T-cell (primary cell): ENCODE results near the gene IQGAP3. TPM values are rescaled to one million over a fixed set of nuclear protein-coding genes. Genes with fewer than 3 reads are reported as not detected.
"Not testable (repeated sequence)": the region's sequence is repeated elsewhere in the genome, so short reads cannot be mapped to it uniquely, and the experiment has no call there.

Experiments used
- ATAC-seq, 4 experiments: fragments of 200-7000 bp in 3 of 4; fragments of 150-1000 bp in 1 of 4; cut with Tn5 transposase; replicated peaks in 1 of 4; 1 replicate in 3 of 4; 2 replicates in 1 of 4; pipeline ENCODE4 v1.10.0; 2021; ENCODE audit warnings: moderate library complexity in 3 of 4, mild to moderate bottlenecking in 2 of 4, moderate number of reproducible peaks in 1 of 4
- CTCF ChIA-PET, 2 donors: fragments of 300-600 bp; sonication (Branson Sonifier 250); formaldehyde crosslinking; loops; one replicate each; lab custom pipeline; 2022; ENCODE audit warnings: antibody characterized with exemption in 2 of 2; lab: Charles Lee
- POLR2A ChIA-PET, 2 donors: fragments of 300-600 bp; sonication (Branson Sonifier 250); formaldehyde crosslinking; loops; one replicate each; lab custom pipeline; 2022; ENCODE audit warnings: antibody characterized with exemption in 2 of 2; lab: Charles Lee
- DNase-seq, 35 experiments: peaks; one replicate each; pipeline versions ENCODE4 v3.0.0 to v3.0.0-alpha.2; 2013 to 2023
- H3K27ac ChIP-seq: one replicate; pipeline ENCODE4 v1.5.1; 2013; ENCODE audit warnings: low read length
- H3K27me3 ChIP-seq, 2 experiments: replicated peaks in 1 of 2; 1 replicate in 1 of 2; 2 replicates in 1 of 2; pipeline versions ENCODE4 v1.6.1 to v1.7.0; 2013; ENCODE audit warnings: low read length in 1 of 2, mixed read lengths in 1 of 2; ENCODE audit not compliant: control insufficient read depth in 2 of 2, insufficient read depth in 2 of 2; ENCODE audit errors: extremely low read depth in 1 of 2
- H3K36me3 ChIP-seq, 2 donors: 1 replicate in 1 of 2; 2 replicates in 1 of 2; pipeline versions ENCODE4 v1.6.1 to v1.7.0; 2013; ENCODE audit warnings: low read length in 1 of 2; ENCODE audit not compliant: control insufficient read depth in 2 of 2, insufficient read depth in 1 of 2; ENCODE audit errors: extremely low read depth in 1 of 2
- H3K4me1 ChIP-seq, 2 experiments: 1 replicate in 1 of 2; 2 replicates in 1 of 2; pipeline versions ENCODE4 v1.6.1 to v1.7.0; 2013; ENCODE audit warnings: low read length in 2 of 2, mixed read lengths in 1 of 2; ENCODE audit not compliant: insufficient read depth in 2 of 2, control insufficient read depth in 1 of 2; ENCODE audit errors: extremely low read depth in 1 of 2
- H3K4me3 ChIP-seq, 2 donors: 1 replicate in 1 of 2; 2 replicates in 1 of 2; pipeline versions ENCODE4 v1.5.1 to v1.7.0; 2013; ENCODE audit warnings: mild to moderate bottlenecking in 2 of 2, low read length in 1 of 2, moderate library complexity in 1 of 2; ENCODE audit not compliant: control insufficient read depth in 1 of 2; ENCODE audit errors: extremely low read depth in 1 of 2
- H3K9me3 ChIP-seq: 2 replicates; pipeline ENCODE4 v1.7.0; 2013
- H3K27ac Mint-ChIP-seq, 2 donors: one replicate each; pipeline ENCODE4 v1.8.0; 2020 to 2021; ENCODE audit warnings: mild to moderate bottlenecking in 2 of 2, mixed read lengths in 2 of 2
- H3K27me3 Mint-ChIP-seq, 2 donors: one replicate each; pipeline ENCODE4 v1.8.0; 2021 to 2022; ENCODE audit warnings: mixed read lengths in 2 of 2
- H3K36me3 Mint-ChIP-seq: one replicate; pipeline ENCODE4 v1.8.0; 2021; ENCODE audit warnings: mixed read lengths
- H3K4me1 Mint-ChIP-seq, 3 donors: one replicate each; pipeline ENCODE4 v1.8.0; 2020 to 2022; ENCODE audit warnings: mixed read lengths in 3 of 3, mild to moderate bottlenecking in 1 of 3
- H3K4me3 Mint-ChIP-seq, 3 donors: one replicate each; pipeline ENCODE4 v1.8.0; 2020 to 2022; ENCODE audit warnings: mild to moderate bottlenecking in 3 of 3, mixed read lengths in 3 of 3, moderate library complexity in 3 of 3
- H3K9me3 Mint-ChIP-seq, 3 donors: one replicate each; pipeline ENCODE4 v1.8.0; 2020 to 2022; ENCODE audit warnings: mixed read lengths in 3 of 3
- WGBS: methylation state at CpG from one replicate; pipeline ENCODE4 v1.1.5; 2013; ENCODE audit warnings: missing lambda C conversion rate; ENCODE audit not compliant: insufficient coverage; 5-methylcytosine and 5-hydroxymethylcytosine counted together
- total RNA-seq, 35 experiments: library from RNA in 6 of 35; stranded (reverse) in 6 of 35; fragments of 120-200 nt in 1 of 35; gene quantifications; one replicate each; pipeline versions ENCODE4 v1.2.1 to v1.2.4 and lab custom pipeline; 2013 to 2026

IQGAP3 gene
- total RNA-seq, 5 donors from 2014 or later (not counting 1 experiment from before 2014, with no cell fraction given) = 0.13 to 0.19 (median 0.18) TPM; not detected in 1

DNA sequence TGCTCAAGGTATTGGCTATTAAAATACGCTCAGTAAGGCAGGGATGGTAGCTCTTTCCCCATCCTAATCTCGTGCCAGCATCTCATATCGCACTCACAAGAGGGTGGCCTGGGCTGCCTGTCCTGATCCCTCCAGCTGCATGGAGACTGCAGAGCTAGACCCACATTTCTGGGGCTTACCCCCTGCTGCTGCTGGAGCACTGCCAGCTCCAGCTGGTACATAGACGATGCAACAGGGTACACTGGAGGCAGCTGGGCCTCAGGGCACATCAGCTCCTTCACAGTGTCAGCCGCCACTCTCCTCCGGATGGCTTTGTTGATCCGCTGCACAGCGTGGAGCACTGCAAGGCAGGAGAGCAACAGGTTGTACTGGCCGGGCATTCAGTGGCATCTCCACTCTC, 16.0 kb downstream of the IQGAP3 start:
- DNase-seq (no peak), ATAC-seq (no peak)
- Mint-ChIP-seq H3K27ac (no peak overlapping the region), H3K27me3 (no peaks in the 10 kb centered on the region), H3K4me3 (no peak overlapping the region), H3K9me3 (no peaks in the 10 kb centered on the region), H3K36me3 (peaks cover 2% of the 10 kb centered on the region), H3K4me1 (peaks cover 0 to 8% (median 2%) of the 10 kb centered on the region in 3 donors)
- POLR2A ChIA-PET = no interaction called here
- CTCF ChIA-PET = no interaction called here
- peaks cover 0 to 2% of the 10 kb centered on the region in 2 experiments for H3K27me3 ChIP-seq
- no peaks in the 10 kb centered on the region for H3K9me3 ChIP-seq
- H3K27ac ChIP-seq = no peak overlapping the region
- H3K36me3 ChIP-seq = no peaks in the 10 kb centered on the region
- 76% methylated on average over 8 of the region's 9 CpGs for WGBS
- no peaks in the 10 kb centered on the region for H3K4me1 ChIP-seq
- no peak overlapping the region for H3K4me3 ChIP-seq

DNA sequence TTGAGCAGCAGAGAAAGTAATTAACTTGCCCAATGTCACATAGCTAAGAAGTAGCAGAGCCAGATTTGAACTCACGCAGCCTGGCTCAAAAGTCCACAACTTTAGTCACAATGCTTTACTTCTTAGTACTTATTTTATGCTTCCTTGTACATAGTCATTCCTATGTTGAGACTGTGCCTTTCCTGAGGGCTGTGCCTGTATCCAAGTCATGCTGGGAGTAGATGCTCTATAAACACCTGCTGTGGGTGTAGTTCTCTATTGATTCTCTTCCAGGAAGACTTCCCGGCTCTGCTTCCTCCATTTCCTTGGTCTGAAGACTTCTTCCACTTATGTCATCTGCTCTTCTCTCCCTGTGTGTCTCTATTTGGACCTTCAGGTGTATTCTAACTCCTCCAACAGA, 16.6 kb downstream of the IQGAP3 start:
- H3K27me3 Mint-ChIP-seq = no peaks in the 10 kb centered on the region
- Histone ChIP-seq H3K27me3 (peaks cover 0 to 2% of the 10 kb centered on the region in 2 experiments), H3K9me3 (no peaks in the 10 kb centered on the region), H3K4me1 (no peaks in the 10 kb centered on the region), H3K27ac (no peak overlapping the region), H3K36me3 (no peaks in the 10 kb centered on the region), H3K4me3 (no peak overlapping the region)
- WGBS = no CpG with 5 or more reads among the region's 2 CpGs
- no peak for DNase-seq
- peaks cover 0 to 8% (median 2%) of the 10 kb centered on the region in 3 donors for H3K4me1 Mint-ChIP-seq
- ATAC-seq = no peak
- H3K27ac Mint-ChIP-seq = no peak overlapping the region
- H3K4me3 Mint-ChIP-seq = no peak overlapping the region
- POLR2A ChIA-PET = interaction anchor here in 1 of 2 donors (0.6 kb wide), 1 partner anchor 39 kb away, joined by 3 read pairs; no protein-coding TSS in a partner anchor
- peaks cover 2% of the 10 kb centered on the region for H3K36me3 Mint-ChIP-seq
- H3K9me3 Mint-ChIP-seq = no peaks in the 10 kb centered on the region
- CTCF ChIA-PET = interaction anchor here in 1 of 2 donors (0.5 kb wide), 1 partner anchor 355 kb away, joined by 6 read pairs; no protein-coding TSS in a partner anchor

DNA sequence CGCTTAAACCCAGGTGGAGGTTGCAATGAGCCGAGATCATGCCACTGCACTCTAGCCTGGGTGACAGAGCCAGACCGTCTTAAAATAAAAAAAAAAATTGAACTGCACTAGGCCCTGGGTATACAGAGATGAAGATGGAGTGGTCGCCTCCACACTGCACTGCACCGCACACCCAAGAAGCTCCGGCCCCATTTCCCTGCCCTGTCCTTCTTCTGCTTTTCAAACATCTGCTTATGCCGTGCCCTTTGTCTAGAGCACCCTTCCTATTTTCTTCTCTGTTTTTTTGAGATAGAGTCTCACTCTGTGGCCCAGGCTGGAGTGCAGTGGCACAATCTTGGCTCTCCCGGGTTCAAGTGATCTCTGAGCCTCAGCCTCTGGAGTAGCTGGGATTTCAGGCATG, 17.4 kb downstream of the IQGAP3 start:
- Mint-ChIP-seq H3K4me1 (peaks cover 0 to 8% (median 2%) of the 10 kb centered on the region in 3 donors), H3K27me3 (no peaks in the 10 kb centered on the region)
- CTCF ChIA-PET = interaction anchor here in 1 of 2 donors (0.5 kb wide), 1 partner anchor 354 kb away, joined by 6 read pairs; no protein-coding TSS in a partner anchor

DNA sequence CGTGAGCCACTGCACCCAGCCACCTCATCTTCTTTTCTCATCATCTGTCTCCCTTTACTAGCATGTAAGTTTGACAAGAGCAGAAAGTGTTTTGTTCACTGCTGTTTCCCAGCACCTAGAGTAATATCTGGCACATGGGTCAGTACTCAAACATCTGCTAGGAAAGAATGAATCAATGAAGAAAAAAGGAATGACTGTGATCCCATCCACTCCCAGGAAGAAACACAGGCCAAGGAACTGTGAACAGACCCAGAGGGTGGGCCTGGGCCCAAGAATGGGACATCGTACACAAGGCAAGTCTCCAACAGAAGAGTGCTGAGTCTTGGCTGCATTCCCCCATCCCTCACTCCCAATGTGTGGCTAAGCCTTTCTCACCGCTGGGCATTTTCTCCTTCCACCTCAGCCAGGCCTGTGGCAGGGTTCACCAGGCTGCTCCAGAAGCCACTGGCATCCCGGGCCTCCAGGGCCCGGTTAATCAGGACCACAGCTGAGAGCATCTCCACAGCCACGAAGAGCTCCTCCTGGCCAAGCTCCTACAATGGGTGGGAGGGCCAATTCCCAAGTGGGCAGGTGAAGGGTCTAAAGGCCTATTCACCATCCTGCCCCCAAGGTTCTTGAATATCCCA, 18.4 kb downstream of the IQGAP3 start:
- Histone ChIP-seq H3K27ac (no peak overlapping the region), H3K4me3 (no peak overlapping the region), H3K9me3 (no peaks in the 10 kb centered on the region), H3K4me1 (no peaks in the 10 kb centered on the region), H3K36me3 (no peaks in the 10 kb centered on the region), H3K27me3 (peaks cover 0 to 2% of the 10 kb centered on the region in 2 experiments)
- H3K9me3 Mint-ChIP-seq = no peaks in the 10 kb centered on the region
- POLR2A ChIA-PET = interaction anchor here in 1 of 2 donors (0.6 kb wide), 1 partner anchor 33 kb away, joined by 4 read pairs; no protein-coding TSS in a partner anchor
- ATAC-seq (no peak), DNase-seq (no peak)
- 100% methylated on average over 4 of the region's 6 CpGs for WGBS
- peaks cover 2% of the 10 kb centered on the region for H3K36me3 Mint-ChIP-seq
- peaks cover 0 to 8% (median 2%) of the 10 kb centered on the region in 3 donors for H3K4me1 Mint-ChIP-seq
- H3K4me3 Mint-ChIP-seq = no peak overlapping the region
- H3K27ac Mint-ChIP-seq = no peak overlapping the region
- CTCF ChIA-PET = no interaction called here
- H3K27me3 Mint-ChIP-seq = no peaks in the 10 kb centered on the region

More for the DNA sequence above, 17.4 kb downstream of the IQGAP3 start:
- H3K36me3 Mint-ChIP-seq = peaks cover 2% of the 10 kb centered on the region
- H3K27ac Mint-ChIP-seq = no peak overlapping the region
- H3K9me3 ChIP-seq = no peaks in the 10 kb centered on the region
- no peaks in the 10 kb centered on the region for H3K4me1 ChIP-seq
- 92% methylated on average over 5 of the region's 8 CpGs for WGBS
- H3K9me3 Mint-ChIP-seq = no peaks in the 10 kb centered on the region
- POLR2A ChIA-PET = interaction anchor here in 1 of 2 donors (0.6 kb wide), 1 partner anchor 55 kb away, joined by 4 read pairs; the partner anchor contains the start of gene MEF2D
- no peak overlapping the region for H3K4me3 ChIP-seq
- H3K4me3 Mint-ChIP-seq = no peak overlapping the region
- H3K27me3 ChIP-seq = peaks cover 0 to 2% of the 10 kb centered on the region in 2 experiments
- no peaks in the 10 kb centered on the region for H3K36me3 ChIP-seq
- ATAC-seq = no peak
- no peak overlapping the region for H3K27ac ChIP-seq
- no peak for DNase-seq

DNA sequence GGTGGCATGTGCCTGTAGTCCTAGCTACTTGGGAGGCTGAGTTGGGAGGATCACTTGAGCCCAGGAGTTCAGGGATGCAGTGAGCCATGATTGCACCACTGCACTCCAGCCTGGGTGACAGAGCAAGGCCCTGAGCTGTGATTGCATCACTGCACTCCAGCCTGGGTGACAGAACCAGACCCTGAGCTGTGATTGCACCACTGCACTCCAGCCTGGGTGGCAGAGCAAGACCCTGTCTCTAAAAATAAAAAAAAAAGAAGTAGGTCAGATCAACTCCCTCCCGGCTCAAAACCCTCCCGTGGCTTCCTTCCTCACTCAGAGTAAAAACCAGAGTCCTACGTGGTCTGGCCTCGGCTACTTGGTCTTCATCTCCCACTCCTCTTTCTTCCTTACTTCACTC, 19.4 kb downstream of the IQGAP3 start:
- H3K27me3 Mint-ChIP-seq, H3K27me3 ChIP-seq, H3K4me3 ChIP-seq, H3K27ac Mint-ChIP-seq, H3K4me3 Mint-ChIP-seq, H3K36me3 Mint-ChIP-seq, POLR2A ChIA-PET, CTCF ChIA-PET, H3K9me3 Mint-ChIP-seq, H3K4me1 ChIP-seq, H3K9me3 ChIP-seq, H3K27ac ChIP-seq, H3K36me3 ChIP-seq, H3K4me1 Mint-ChIP-seq, ATAC-seq: not testable (repeated sequence)
- peak in 1 of 35 experiments; percentile 15 for DNase-seq
- 50% methylated on average over 2 of the region's 4 CpGs for WGBS

- H3K27me3 ChIP-seq = peaks cover 0 to 5% of the 10 kb centered on the region in 2 experiments
- H3K27ac ChIP-seq = no peak overlapping the region
- Mint-ChIP-seq H3K4me1 (peaks cover 0 to 8% (median 2%) of the 10 kb centered on the region in 3 donors), H3K27ac (no peak overlapping the region), H3K27me3 (no peaks in the 10 kb centered on the region), H3K36me3 (peaks cover 2% of the 10 kb centered on the region), H3K4me3 (no peak overlapping the region), H3K9me3 (no peaks in the 10 kb centered on the region)
- ChIA-PET POLR2A (no interaction called here), CTCF (no interaction called here)
- WGBS = 50% methylated on average over 2 of the region's 5 CpGs
- no peaks in the 10 kb centered on the region for H3K36me3 ChIP-seq
- no peaks in the 10 kb centered on the region for H3K9me3 ChIP-seq
- no peaks in the 10 kb centered on the region for H3K4me1 ChIP-seq
- DNase-seq (no peak), ATAC-seq (no peak)
- H3K4me3 ChIP-seq = no peak overlapping the region
These were observed 19.8 kb downstream of the IQGAP3 start for GRCh38 chr1:156552518-156552917.
